ENCODE results near the gene C19orf47. TPM values are rescaled to one million over a fixed set of nuclear protein-coding genes. Genes with fewer than 3 reads are reported as not detected.

Gene C19orf47
- total RNA-seq, 1 experiment from 2014 or later = 18.0 TPM

DNA sequence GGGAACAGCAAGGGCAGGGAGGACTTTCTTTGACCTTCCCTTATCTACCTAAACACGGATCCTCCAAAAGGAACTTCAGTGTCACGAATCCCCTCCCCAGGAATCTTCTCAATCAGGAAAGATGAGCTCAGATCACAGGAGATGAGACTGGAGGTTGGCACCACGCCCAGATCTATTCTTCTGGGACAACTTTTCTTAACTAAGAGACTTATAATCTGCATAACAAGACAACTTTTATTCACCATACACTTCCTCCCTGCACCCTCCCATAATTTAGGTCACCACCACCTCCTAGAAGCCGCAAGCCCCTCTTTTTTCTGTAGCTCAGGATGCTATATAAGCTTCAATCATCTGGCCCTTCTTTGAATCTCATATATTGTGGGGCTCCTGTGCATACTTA lies 43.9 kb downstream of the C19orf47 start:
- TF ChIP-seq SIN3A (IDR thresholded peaks at IDR 0.05; ENCODE audit: low read depth) (no peak), EGR1 (IDR thresholded peaks at IDR 0.05; ENCODE audit: low read depth) (no peak), CBX3 (IDR thresholded peaks at IDR 0.05; ENCODE audit: low read depth) (no peak), ZNF274 (IDR thresholded peaks at IDR 0.05; ENCODE audit: low read depth, low read length) (no peak), REST (IDR thresholded peaks at IDR 0.05; ENCODE audit: low read depth) (no peak)
- Histone ChIP-seq H4K20me1 (ENCODE audit: insufficient read depth) (no peaks in the 10 kb centered on the region), H3K36me3 (ENCODE audit: control insufficient read depth in 1 of 2, insufficient read depth in 2 of 2, low read length in 2 of 2) (no peaks in the 10 kb centered on the region), H2AFZ (ENCODE audit: low read depth, low read length, poor library complexity, severe bottlenecking) (no peak overlapping the region), H3K9ac (ENCODE audit: low read length) (no peak overlapping the region), H3K4me2 (ENCODE audit: low read length) (no peak overlapping the region), H3K27ac (ENCODE audit: low read depth, low read length) (no peak overlapping the region), H3K4me1 (ENCODE audit: control insufficient read depth in 1 of 2, insufficient read depth in 2 of 2, low read length in 2 of 2) (no peaks in the 10 kb centered on the region), H3K79me2 (ENCODE audit: insufficient read depth, low read length) (no peaks in the 10 kb centered on the region), H3K27me3 (ENCODE audit: insufficient read depth, low read length) (no peaks in the 10 kb centered on the region), H3K9me2 (ENCODE audit: insufficient read depth) (no peaks in the 10 kb centered on the region), H3K4me3 (replicated peaks in 1 of 2; ENCODE audit: low read depth in 1 of 2, low read length in 2 of 2) (no peak overlapping the region), H3K9me3 (ENCODE audit: control insufficient read depth in 1 of 2, insufficient read depth in 1 of 2, low read depth in 1 of 2, low read length in 2 of 2) (no peaks in the 10 kb centered on the region)
- RAD21 ChIA-PET (ENCODE audit: low non-redundant PET in 1 of 2, low total read pairs in 2 of 2, uncharacterized antibody in 2 of 2, unreplicated experiment in 2 of 2) = interaction anchor here in 1 of 2 experiments (1.0 kb wide), 1 partner anchor 330 kb away, joined by 4 read pairs; no protein-coding TSS in a partner anchor
- no TSS peak for BruUV-seq (replicated peaks)
- POLR2A ChIA-PET = interaction anchor here (0.6 kb wide), 1 partner anchor 321 kb away, joined by 3 read pairs; no protein-coding TSS in a partner anchor
- DNase-seq (ENCODE audit: low read depth, low spot score) = no peak
- intact Hi-C loops (cut with micrococcal nuclease) = loop anchor here (10.0 kb wide), 1 partner anchor 220 kb away; no protein-coding TSS in a partner anchor
- CTCF ChIA-PET = interaction anchor here (1.3 to 2.2 kb wide), 7 partner anchors 11 to 299 kb away, joined by 3 to 29 read pairs (median 12); no protein-coding TSS in a partner anchor
- no peak for ATAC-seq

DNA sequence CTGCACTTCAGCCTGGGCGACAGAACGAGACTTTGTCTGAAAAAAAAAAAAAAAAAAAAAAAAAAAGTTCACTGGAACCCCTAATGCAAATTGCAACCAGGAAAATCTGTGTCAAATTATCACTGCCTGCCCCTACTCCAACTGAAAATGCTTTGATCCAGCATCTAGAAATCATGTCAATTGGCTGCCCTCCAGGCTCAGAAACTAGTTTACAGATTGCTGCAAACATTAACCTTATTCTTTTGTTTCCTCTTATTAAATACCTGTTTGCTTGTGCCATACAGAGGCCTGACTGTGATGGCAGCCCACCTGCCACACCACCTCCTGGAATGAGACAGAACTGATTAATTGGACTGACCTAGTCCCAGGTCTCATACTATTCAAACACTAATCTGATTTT lies 44.4 kb downstream of the C19orf47 start:
- no peak overlapping the region for H3K4me3 ChIP-seq (replicated peaks in 1 of 2; ENCODE audit: low read depth in 1 of 2, low read length in 2 of 2)
- H3K27me3 ChIP-seq (ENCODE audit: insufficient read depth, low read length) = no peaks in the 10 kb centered on the region
- H3K79me2 ChIP-seq (ENCODE audit: insufficient read depth, low read length) = no peaks in the 10 kb centered on the region
- ChIA-PET RAD21 (ENCODE audit: low non-redundant PET in 1 of 2, low total read pairs in 2 of 2, uncharacterized antibody in 2 of 2, unreplicated experiment in 2 of 2) (no interaction called here), POLR2A (no interaction called here), CTCF (interaction anchor here (2.0 to 2.2 kb wide), 2 partner anchors 117 to 160 kb away, joined by 12 to 13 read pairs; no protein-coding TSS in a partner anchor)
- no peak overlapping the region for H3K27ac ChIP-seq (ENCODE audit: low read depth, low read length)
- no peak for DNase-seq (ENCODE audit: low read depth, low spot score)
- no peak overlapping the region for H2AFZ ChIP-seq (ENCODE audit: low read depth, low read length, poor library complexity, severe bottlenecking)
- no peak overlapping the region for H3K9ac ChIP-seq (ENCODE audit: low read length)
- BruUV-seq (replicated peaks) = no TSS peak
- no peak for TF ChIP-seq YY1 (IDR thresholded peaks at IDR 0.05; ENCODE audit: extremely low read depth, insufficient replicate concordance, low read depth, low read length)
- no peak for TF ChIP-seq FOSL1 (IDR thresholded peaks at IDR 0.05; ENCODE audit: low read depth)
- no peaks in the 10 kb centered on the region for H3K9me3 ChIP-seq (ENCODE audit: control insufficient read depth in 1 of 2, insufficient read depth in 1 of 2, low read depth in 1 of 2, low read length in 2 of 2)
- H3K4me1 ChIP-seq (ENCODE audit: control insufficient read depth in 1 of 2, insufficient read depth in 2 of 2, low read length in 2 of 2) = no peaks in the 10 kb centered on the region
- H3K9me2 ChIP-seq (ENCODE audit: insufficient read depth) = no peaks in the 10 kb centered on the region
- no peak for ATAC-seq
- no peaks in the 10 kb centered on the region for H4K20me1 ChIP-seq (ENCODE audit: insufficient read depth)
- H3K36me3 ChIP-seq (ENCODE audit: control insufficient read depth in 1 of 2, insufficient read depth in 2 of 2, low read length in 2 of 2) = no peaks in the 10 kb centered on the region; a peak in 1 of 4 replicates
- intact Hi-C loops (cut with micrococcal nuclease) = loop anchor here (10.0 kb wide), 1 partner anchor 221 kb away; no protein-coding TSS in a partner anchor
- H3K4me2 ChIP-seq (ENCODE audit: low read length) = no peak overlapping the region
